Amniotic stem cell (primary cell): ENCODE results near the gene SNX15.

ENCODE experiments used
- DNase-seq: peaks from one replicate; lab custom pipeline; 2025; lab: John Stamatoyannopoulos, UW

The SNX15 gene

DNA sequence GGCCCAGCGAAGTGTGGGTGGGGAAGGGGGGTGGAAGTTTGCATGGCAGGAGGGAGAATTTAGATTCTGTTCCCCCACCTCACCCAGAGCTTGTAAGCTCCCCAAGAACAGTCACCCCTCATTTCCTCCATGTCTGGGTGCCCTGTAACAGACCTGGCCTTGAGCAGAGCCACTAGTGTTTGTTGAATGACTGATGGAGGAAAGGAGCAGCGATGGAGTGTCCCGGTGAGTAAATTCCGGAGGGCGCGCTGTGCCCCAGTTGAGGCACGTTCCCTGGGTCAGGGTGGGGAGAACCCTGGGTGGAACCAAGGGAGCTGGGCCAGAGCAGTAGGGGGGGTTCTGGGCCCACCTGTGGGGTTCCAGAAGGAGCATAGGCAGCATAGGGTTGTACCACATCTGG lies 30.3 kb downstream of the SNX15 start:
- no peak for DNase-seq

- DNase-seq: no peak
Observed at GRCh38 chr11:65058012-65058411, 30.8 kb downstream of the SNX15 start.

DNA sequence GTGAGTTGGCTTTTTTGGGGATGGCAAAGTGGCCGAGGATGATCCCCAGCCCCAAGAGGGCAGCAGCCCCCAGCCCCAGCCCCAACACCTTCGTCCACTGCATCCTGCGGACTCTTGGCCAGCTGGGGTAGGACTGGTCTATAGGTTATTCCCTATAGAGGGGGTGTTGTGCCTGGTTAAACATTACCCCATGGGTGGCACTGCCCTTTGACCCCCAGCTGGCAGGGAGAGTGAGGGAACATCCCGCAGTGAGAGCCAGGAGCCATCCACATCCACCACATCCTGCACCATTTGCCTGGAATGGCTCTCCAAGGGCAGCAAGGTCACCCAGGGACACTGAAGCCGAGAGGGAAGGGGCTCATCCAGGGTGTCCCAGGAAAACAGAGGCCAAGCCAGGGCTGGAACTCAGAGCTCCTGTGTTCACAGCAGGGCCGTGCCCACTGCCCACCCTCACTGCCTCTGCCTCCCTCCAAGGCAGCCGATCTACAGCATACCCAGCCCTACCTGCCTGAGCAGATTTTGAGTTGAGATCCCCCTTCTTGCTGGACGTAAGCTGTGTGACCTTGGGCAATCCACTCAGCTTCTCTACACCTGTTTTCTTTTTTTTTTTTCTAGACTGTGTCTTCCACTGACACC lies 31.3 kb downstream of the SNX15 start, which contains the start of gene NAALADL1:
NAALADL1 (minus strand) TSS at position 135 of the 636 bp plus-strand sequence; CDS start at position 103, 32 bp downstream.
- DNase-seq: no peak

DNA sequence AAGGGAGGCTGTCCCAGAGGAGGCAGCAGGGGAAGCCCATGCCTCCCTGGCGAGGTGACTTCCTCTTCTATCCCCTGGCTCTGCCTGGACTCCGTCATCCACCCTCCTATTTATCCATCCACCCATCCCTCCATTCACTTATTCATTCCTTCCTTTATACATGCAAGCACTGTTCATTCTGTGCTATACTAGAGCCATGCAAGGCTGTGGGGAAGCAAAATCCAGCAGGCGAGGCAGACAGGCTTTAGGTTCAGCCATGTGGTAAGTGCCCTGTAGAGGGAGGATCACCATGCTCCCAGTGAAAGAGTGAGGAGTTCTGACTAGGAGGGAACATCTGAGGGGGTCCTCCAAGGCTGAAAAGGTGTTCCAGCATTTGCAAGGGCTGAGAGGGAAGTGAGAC lies 32.3 kb downstream of the SNX15 start:
- DNase-seq: no peak

DNA sequence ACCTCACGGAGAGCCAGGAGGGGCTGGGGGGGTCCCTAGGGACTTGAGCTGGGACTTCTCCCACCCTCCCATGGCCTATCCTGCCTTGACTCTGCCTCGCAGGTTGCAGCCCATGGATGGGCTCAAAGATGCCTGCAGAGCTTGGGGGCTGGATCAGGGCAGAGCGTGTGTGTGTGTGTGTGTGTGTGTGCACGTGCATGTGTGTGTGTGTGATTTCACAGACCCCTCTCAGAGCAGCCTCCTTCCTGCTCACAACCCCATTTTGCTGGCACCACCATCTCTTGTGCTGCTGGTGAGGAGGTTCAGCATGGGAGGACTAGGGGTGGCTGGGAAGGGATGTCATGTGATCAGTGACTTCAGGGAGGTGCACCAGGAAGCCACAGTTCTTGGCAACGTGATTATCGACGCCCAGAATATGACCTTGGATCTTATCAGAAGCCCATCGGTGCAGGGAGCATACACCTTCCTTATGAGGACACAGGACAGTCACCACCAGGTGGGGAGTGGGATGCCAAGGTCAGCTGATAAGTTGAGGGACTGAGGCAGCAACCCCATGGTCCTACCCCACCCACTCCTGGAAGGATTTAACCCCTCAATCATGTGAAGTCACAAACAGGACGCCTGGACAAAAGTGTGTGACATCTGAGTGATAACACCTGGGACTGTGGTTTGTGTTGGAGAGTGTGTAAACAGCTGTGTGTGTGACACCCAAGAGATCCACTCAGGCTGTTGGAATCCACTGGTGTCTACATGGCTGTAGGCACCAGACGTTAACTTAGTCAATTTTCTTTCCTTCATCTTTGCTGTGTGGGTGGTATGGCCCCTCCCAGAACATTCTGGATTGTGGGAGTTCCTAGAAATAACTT lies 33.0 kb downstream of the SNX15 start:
- no peak for DNase-seq

GRCh38 chr11:65060913-65061408 lies 33.7 kb downstream of the SNX15 start:
- DNase-seq: no peak

DNA sequence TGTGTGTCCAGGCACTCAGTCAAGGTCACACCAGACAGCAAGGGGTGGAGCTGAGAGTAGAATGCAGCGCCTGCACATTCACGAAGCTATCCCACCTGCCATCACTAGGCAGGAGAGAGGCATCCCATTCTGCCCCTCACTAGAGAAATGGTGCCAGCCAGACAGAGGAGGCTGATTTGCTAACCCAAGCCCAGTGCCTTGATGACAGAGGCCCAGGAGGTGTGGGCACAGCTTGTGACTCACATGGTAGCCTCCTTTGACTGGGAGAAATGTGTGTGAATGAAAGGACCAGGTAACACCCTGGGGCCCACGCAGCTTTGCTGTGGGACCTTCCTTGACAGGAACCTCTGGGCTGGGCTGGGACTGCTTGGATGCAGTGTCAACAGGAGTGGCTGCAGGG lies 36.3 kb downstream of the SNX15 start:
- no peak for DNase-seq

GRCh38 chr11:65064847-65065240 lies 37.6 kb downstream of the SNX15 start:
- DNase-seq: no peak

GRCh38 chr11:65065851-65066250 lies 38.6 kb downstream of the SNX15 start:
- DNase-seq: no peak

DNA sequence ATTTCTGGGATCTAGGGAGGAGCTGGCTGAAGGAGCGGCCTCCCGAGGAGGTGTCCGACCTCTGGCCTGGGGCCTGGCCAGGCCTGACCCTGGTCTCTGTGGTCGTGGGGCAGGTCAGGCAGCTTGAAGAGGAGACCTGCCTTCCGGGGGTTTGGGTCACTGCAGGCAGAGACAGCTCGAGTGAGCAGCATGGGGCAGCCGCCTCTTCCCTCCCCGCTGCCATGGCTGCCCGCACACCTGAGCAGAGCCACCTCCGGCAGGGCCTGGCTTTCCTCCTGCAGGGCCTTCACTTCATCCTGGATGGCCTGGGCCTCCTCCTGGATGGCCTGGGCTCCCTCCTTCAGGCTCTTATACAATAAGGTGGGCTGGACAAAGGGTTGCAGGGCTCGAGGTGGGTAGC lies 39.1 kb downstream of the SNX15 start:
- no peak for DNase-seq

DNA sequence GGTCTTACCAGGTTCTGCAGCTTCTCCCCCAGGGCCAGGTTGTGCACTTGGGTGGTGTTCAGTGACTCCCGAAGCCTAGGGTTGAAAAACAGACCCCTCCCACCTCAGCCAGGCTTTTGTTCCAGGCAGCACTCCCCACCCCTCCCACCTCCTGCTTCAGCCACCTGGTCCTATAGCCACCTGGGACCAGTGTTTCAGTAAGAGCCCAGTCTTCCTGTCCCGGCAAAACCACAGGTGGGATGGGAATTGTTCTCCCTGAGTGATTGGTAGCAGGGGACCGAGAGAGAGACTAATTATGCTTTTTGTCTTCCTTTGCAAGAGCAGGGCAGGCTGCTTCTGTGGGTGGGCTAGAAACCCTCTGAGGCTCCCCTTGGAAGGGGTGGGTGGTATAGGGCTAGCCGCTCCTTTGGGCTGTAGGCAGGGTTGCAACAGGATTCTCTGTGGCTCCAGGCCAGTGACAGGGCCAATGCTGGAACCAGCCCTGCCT lies 39.6 kb downstream of the SNX15 start:
- no peak for DNase-seq

- no peak for DNase-seq
Observed at GRCh38 chr11:65067446-65067845, 40.2 kb downstream of the SNX15 start.

DNA sequence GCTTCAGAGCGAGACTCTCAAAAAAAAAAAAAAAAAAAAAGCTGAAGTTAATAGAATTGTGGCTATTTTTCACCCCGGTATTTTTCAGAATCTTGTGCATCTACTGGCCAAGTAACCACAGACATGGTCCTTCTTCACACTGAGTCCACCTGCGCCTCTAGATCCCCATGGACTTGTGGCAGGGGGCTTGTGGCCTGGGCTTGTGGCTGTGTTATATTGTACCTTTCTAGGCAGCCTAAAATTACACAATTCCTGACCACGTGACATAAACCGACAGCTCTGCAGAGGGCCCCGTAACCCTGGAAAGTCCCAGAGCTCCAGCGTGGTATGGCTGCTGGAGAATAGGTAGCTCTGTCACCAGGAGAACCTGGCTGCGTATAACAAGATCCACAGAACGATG lies 42.0 kb downstream of the SNX15 start:
- no peak for DNase-seq

DNA sequence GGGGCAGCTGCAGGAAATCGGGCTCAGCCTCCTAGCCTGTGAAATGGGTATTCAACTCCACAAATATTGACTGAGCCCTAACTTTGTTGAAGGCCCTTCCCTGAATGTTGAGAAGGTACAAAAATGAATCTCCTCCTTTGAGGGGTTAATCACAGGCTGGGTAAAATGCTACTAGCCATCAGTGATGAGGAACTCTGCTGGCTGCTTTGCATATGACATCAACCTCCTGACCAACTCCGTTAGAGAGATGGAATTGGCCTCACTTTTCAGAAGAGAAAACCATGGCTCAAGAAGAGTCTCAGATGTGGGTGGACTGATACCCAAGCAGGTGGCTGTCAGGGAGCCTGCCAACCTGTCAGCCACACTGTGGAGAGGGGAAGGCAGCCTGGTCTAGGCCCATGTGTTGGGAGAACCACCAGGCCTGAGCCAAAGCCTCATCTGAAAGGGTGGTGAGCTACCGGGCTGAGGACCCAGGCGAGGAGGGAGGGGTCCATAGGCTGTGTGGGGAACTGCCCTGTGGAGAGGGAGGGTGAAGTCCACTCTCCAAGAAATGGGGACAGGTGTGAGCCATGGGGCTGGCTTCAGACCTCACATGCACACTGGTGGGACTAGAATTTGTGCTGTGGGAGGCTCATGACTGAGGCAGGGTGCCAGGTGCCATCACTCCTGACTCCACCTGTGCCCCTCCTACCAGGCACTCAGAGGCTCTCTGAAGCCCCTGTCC lies 44.8 kb downstream of the SNX15 start:
- DNase-seq: no peak

DNA sequence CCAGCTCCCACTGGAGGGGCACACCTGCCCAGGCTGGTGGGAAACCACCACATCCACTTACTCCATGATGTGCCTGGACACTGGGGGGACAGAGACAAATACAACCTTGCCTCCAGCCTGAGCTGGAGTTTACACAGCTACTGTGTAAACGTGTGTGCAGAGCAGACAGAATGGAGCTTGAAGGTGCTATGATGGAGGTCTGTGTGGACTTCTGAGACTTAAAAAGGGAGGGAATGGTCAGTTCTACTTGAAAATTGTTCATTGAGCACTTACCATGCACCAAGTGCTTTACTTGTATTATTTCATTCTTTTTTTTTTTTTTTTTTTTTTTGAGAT lies 45.4 kb downstream of the SNX15 start:
- no peak for DNase-seq

GRCh38 chr11:65077451-65077850 lies 50.2 kb downstream of the SNX15 start:
- no peak for DNase-seq

GRCh38 chr11:65078151-65078550 lies 50.9 kb downstream of the SNX15 start:
- no peak for DNase-seq

GRCh38 chr11:65078786-65079342 lies 51.6 kb downstream of the SNX15 start:
- DNase-seq: no peak

DNA sequence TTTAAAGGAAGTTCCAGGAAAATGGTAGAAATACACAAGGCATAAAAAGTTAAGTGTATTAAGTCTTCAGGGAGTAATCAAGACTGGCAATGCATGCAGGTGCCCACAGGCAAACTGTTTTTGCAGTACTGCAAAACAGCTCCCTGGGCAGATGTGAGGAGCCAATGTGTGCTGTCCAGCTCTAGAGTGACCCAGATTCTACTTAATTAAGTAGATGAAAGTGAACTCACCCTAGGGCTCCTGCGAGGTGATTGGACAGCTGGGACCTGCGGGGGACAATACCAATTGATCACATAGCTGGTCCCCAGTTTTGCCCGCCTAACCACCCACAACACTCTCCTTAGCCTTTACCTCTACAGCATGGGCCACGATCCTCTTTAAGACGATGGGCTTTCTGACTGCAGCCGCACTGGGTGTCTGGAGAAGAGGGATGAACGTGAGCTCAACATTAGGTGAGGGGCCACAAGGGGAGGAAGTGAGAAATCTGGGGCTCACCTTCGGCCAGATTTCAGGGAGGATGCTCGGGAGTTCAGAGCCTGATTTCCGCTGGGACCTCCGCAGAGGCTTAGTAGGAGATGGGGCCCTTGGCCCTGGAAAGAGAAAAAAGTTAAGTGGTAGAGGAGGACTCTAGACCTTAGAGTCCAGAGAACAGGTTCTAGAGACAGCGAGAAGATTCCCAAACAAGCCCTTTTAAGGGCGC lies 56.0 kb downstream of the SNX15 start:
- no peak for DNase-seq

- peak; percentile 89 for DNase-seq
Observed at GRCh38 chr11:65083834-65084597, 56.8 kb downstream of the SNX15 start, which contains the start of the genes CDCA5 and ZFPL1. Gene CDCA5, minus strand, starts transcription at chr11:65084040. Its CDS starts 62 bp downstream, at chr11:65083978. Gene ZFPL1, plus strand, starts transcription at chr11:65084222. Its CDS starts 477 bp downstream, at chr11:65084699.
